Heart left ventricle (tissue), 16 donors: Measurements from ENCODE around the gene PHLDA2. TPM values are rescaled to one million over a fixed set of nuclear protein-coding genes. Genes with fewer than 3 reads are reported as not detected.

Experiments used
- ATAC-seq, 4 donors: fragments of 200-7000 bp; cut with Tn5 transposase; one replicate each; pipeline ENCODE4 v1.9.1; 2020 to 2022; ENCODE audit warnings: moderate library complexity in 4 of 4, mild to moderate bottlenecking in 3 of 4, moderate number of reproducible peaks in 1 of 4
- DNase-seq, 5 donors: peaks; one replicate each; pipeline ENCODE4 v3.0.0-alpha.2; 2020
- H3K27ac ChIP-seq, 12 donors: fragments of 200-600 bp; sonication (generic) in 4 of 12; one replicate each; pipeline versions ENCODE4 v1.5.0 to v1.8.0; 2016 to 2022; ENCODE audit warnings: mild to moderate bottlenecking in 2 of 12
- H3K27me3 ChIP-seq, 9 donors: fragments of 200-600 bp; sonication (generic) in 2 of 9; one replicate each; pipeline versions ENCODE4 v1.5.1 to v1.8.0; 2016 to 2022; ENCODE audit warnings: mild to moderate bottlenecking in 3 of 9
- H3K36me3 ChIP-seq, 9 donors: fragments of 200-600 bp; sonication (generic) in 2 of 9; one replicate each; pipeline versions ENCODE4 v1.5.0 to v1.8.0; 2018 to 2022; ENCODE audit warnings: mild to moderate bottlenecking in 2 of 9
- H3K4me1 ChIP-seq, 12 donors: fragments of 200-600 bp; sonication (generic) in 4 of 12; one replicate each; pipeline versions ENCODE4 v1.5.0 to v1.8.0; 2016 to 2022; ENCODE audit warnings: mild to moderate bottlenecking in 3 of 12
- H3K4me3 ChIP-seq, 12 donors: fragments of 200-600 bp; sonication (generic) in 4 of 12; one replicate each; pipeline versions ENCODE4 v1.5.0 to v1.8.0; 2017 to 2022; ENCODE audit warnings: mild to moderate bottlenecking in 9 of 12, moderate library complexity in 4 of 12
- H3K9me3 ChIP-seq, 12 donors: fragments of 200-600 bp; sonication (generic) in 4 of 12; one replicate each; pipeline versions ENCODE4 v1.5.0 to v1.8.0; 2016 to 2022; ENCODE audit warnings: mild to moderate bottlenecking in 1 of 12
- POLR2A ChIP-seq, 2 donors: fragments of 450-650 bp; IDR thresholded peaks; one replicate each; pipeline ENCODE4 v1.6.1; 2017; ENCODE audit warnings: antibody characterized with exemption in 2 of 2, mild to moderate bottlenecking in 2 of 2, moderate library complexity in 2 of 2
- WGBS, 4 donors: extraction: QIAGEN DNeasy Blood & Tissue Kit in 2 of 4; methylation state at CpG; one replicate each; pipeline versions ENCODE4 v1.1.5 to v1.1.7; 2013 to 2018; 5-methylcytosine and 5-hydroxymethylcytosine counted together
- intact Hi-C, 10 donors: fragments of 100-400 bp; cut with DNase I; formaldehyde crosslinking; loops; one replicate each; pipeline versions ENCODE4 v1.11.1 to v1.14.2; 2022
- polyA plus RNA-seq, 2 donors: library from polyadenylated mRNA; stranded (reverse); fragments of 200-250 nt; gene quantifications; one replicate each; pipeline ENCODE4 v1.2.3, GENCODE V29; 2013
- total RNA-seq, 9 donors: library from RNA; depleted of rRNA in 2 of 9; stranded (reverse); fragments of >200 nt in 2 of 9; fragmentation: NEBNext Ultra II Directional in 3 of 9; extraction: Animal tissue kit (Norgen Biotek cat#: 25700) in 3 of 9; gene quantifications; one replicate each; pipeline versions ENCODE4 v1.1.0 to v1.2.4, GENCODE V29; 2016 to 2023
- TF ChIP-seq, protein P1 (sequence below), 12 donors: fragments of 200-600 bp; sonication (generic) in 4 of 12; IDR thresholded peaks; one replicate each; pipeline versions ENCODE4 v1.5.0 to v1.8.0; 2018 to 2022; ENCODE audit warnings: antibody characterized with exemption in 12 of 12, mild to moderate bottlenecking in 5 of 12
- donor health status: ischemic (EF 13 %, LVEDD 7.1; RV severe dilation, severe dysfunction).
- donor health status: healthy with polysubstance abuse.
- donor health status: DM: no; HTN: yes; CAD: no.
- donor health status: DM: no; HTN: no; CAD: no.
- donor health status: ischemic (EF 25% LVEDD 6.9; RV normal size, moderate dysfunction).
- donor health status: ischemic (EF 25% LVEDD 5.7; RV mildly dilated, moderate dysfunction).
- donor health status: healthy.
- donor health status: DM: yes; HTN: yes; CAD: no.
- donor health status: ischemic (EF 35%, LVEDD 5.7; RV mildly dilated, moderate dysfunction).
- donor health status: nonischemic (EF 11% LVEDD 7.7; RV severe dilation, severe dysfunction).
- donor health status: DM: yes; HTN: yes; CAD: no.
- donor health status: PGD.
- donor health status: ischemic (EF 29% LVEDD 5.4; RV normal size, mild dysfunction).
- donor health status: nonischemic (EF 23%, LVEDD 6.1; RV moderate dilation, normal function).

PHLDA2 gene
- total and polyA plus RNA-seq, 11 donors = 0.40 to 9.2 (median 1.0) TPM; not detected in 2

DNA sequence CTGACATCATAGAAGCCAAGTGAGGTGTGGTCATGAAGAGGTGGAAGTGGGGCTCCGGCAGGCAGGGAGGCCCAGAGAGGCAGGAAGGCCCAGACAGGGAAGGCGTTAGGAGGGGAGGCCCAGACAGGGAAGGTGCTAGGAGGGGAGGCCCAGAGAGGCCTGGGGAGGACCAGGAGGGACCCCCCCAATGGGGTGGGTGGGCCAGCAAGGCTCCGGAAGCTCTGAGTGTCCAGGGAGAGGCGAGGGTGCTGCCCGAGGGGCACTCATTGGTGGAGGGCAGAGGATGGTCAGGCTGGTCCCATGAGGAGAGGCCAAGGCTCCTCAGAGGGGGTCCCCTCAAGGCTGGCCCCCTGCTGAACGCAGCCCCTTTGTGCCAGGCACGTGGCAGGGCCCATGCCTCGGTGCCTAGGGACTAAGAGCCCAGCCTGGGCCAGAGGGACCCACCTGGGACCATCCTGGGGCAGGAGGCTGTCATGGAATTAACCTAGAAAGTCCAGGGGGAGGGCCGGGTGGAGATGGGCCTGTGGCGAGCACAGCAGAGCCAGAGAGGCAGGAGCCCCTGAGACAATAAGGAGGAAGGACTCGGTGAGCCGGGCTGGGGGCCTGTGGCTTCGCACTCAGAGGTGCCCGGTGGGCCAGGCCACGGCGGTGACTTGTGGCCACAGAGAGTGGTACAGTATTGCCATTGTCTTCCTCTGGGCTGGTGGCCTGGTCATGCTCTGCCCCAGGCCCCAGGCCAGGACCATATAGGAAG lies 12.2 kb downstream of the PHLDA2 start:
- 92 to 97% (median 93%) methylated on average over 13 to 16 of the region's 16 CpGs for WGBS, 4 donors

DNA sequence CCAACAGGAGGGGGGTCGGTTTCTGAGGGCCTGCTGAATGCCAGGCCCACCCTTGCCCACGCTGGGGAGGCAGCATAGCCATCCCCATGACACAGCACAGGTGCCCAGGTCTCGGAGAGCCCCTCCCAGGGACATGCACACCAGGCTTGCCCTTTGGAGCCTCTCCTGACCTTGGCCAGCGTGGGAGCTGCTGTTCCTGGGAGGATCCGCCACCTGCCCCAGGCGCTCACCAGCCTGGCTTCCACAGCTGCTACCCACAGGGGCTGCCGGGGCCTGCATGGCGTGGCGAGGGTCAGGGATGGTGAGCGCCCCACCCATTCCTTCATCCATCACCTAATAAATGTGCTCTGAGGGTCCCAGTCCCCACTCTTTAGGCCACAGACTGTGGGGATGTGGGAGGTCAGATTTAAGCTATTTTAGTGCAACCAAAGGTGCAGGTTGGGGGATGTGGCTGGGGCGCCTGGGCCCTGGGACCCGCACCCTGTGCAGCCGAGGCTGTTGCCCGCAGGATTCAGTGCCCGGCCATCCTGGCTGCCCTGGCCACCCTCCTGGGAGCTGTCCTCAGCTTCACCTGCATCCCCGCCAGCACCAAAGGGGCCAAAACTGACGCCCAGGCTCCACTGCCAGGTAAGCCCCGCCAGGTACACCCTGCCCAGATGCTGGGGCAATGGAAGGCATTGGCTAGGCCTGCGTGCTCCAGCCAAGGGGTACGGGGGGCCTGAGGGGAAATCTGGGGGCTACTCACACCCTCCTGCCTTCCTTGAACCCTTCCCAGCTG lies 12.9 kb downstream of the PHLDA2 start:
- peak overlapping the region in 1 of 12 donors; percentile 7 for H3K27ac ChIP-seq

More for the DNA sequence above, 12.2 kb downstream of the PHLDA2 start:
- intact Hi-C loops = no loop called here
- Histone ChIP-seq H3K4me3 (no peak overlapping the region), H3K36me3 (no peaks in the 10 kb centered on the region), H3K9me3 (no peaks in the 10 kb centered on the region), H3K27ac (no peak overlapping the region), H3K4me1 (peaks cover 0 to 47% (median 9%) of the 10 kb centered on the region in 12 donors), H3K27me3 (no peaks in the 10 kb centered on the region)
- TF ChIP-seq, protein P1, sequence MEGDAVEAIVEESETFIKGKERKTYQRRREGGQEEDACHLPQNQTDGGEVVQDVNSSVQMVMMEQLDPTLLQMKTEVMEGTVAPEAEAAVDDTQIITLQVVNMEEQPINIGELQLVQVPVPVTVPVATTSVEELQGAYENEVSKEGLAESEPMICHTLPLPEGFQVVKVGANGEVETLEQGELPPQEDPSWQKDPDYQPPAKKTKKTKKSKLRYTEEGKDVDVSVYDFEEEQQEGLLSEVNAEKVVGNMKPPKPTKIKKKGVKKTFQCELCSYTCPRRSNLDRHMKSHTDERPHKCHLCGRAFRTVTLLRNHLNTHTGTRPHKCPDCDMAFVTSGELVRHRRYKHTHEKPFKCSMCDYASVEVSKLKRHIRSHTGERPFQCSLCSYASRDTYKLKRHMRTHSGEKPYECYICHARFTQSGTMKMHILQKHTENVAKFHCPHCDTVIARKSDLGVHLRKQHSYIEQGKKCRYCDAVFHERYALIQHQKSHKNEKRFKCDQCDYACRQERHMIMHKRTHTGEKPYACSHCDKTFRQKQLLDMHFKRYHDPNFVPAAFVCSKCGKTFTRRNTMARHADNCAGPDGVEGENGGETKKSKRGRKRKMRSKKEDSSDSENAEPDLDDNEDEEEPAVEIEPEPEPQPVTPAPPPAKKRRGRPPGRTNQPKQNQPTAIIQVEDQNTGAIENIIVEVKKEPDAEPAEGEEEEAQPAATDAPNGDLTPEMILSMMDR (IDR thresholded peaks at IDR 0.05) = no peak
- TF ChIP-seq POLR2A (IDR thresholded peaks at IDR 0.05) = no peak
- DNase-seq (no peak), ATAC-seq (no peak)

DNA sequence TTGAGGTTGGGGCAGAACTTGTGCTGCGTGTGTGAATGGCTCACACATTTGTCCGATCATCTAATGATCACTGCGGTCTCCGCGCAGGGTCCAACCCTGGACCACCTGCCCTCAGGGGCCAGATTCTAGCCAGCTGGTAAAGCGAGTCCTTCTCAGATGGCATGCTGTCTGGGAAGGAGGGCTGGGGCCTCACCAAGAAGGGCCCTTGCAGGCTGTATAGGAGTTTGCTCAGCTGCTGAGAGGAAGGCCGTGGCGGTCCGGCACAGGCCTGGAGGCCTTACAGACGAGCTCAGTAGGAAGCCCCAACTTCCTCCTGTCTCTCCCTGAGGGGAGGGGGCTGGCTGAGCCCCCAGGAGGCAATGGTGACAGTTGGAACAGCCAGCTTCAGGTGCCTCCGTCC lies 13.7 kb downstream of the PHLDA2 start:
- intact Hi-C loops = no loop called here
- 85 to 96% (median 90%) methylated on average over 4 to 11 of the region's 11 CpGs for WGBS, 4 donors
- Histone ChIP-seq H3K4me3 (no peak overlapping the region), H3K4me1 (peaks cover 0 to 54% (median 9%) of the 10 kb centered on the region in 12 donors), H3K27ac (peak overlapping the region in 1 of 12 donors; percentile 7), H3K36me3 (no peaks in the 10 kb centered on the region), H3K27me3 (no peaks in the 10 kb centered on the region), H3K9me3 (no peaks in the 10 kb centered on the region)
- ATAC-seq (no peak), DNase-seq (no peak)
- TF ChIP-seq POLR2A (IDR thresholded peaks at IDR 0.05) = no peak
- TF ChIP-seq, protein P1 (IDR thresholded peaks at IDR 0.05) = no peak

More for the DNA sequence above, 12.9 kb downstream of the PHLDA2 start:
- DNase-seq = no peak
- 83 to 88% (median 85%) methylated on average over 9 to 20 of the region's 20 CpGs for WGBS, 4 donors
- intact Hi-C loops = no loop called here
- TF ChIP-seq, protein P1 (IDR thresholded peaks at IDR 0.05) = no peak
- TF ChIP-seq POLR2A (IDR thresholded peaks at IDR 0.05) = no peak
- ATAC-seq = no peak
- peaks cover 0 to 52% (median 9%) of the 10 kb centered on the region in 12 donors for H3K4me1 ChIP-seq
- no peak overlapping the region for H3K4me3 ChIP-seq
- H3K36me3 ChIP-seq = no peaks in the 10 kb centered on the region
- H3K9me3 ChIP-seq = no peaks in the 10 kb centered on the region
- H3K27me3 ChIP-seq = no peaks in the 10 kb centered on the region
